ENCODE results near the gene CACNA1C.

The CACNA1C gene

GRCh38 chr12:2052826-2053678 is at the start of gene CACNA1C:
CACNA1C (plus strand) TSS chr12:2052987; CDS start chr12:2053563, 576 bp downstream.
- DNase-seq, result no peak

GRCh38 chr12:2003676-2004112 is 49.1 kb upstream of the CACNA1C start:
- DNase-seq, result no peak

DNA sequence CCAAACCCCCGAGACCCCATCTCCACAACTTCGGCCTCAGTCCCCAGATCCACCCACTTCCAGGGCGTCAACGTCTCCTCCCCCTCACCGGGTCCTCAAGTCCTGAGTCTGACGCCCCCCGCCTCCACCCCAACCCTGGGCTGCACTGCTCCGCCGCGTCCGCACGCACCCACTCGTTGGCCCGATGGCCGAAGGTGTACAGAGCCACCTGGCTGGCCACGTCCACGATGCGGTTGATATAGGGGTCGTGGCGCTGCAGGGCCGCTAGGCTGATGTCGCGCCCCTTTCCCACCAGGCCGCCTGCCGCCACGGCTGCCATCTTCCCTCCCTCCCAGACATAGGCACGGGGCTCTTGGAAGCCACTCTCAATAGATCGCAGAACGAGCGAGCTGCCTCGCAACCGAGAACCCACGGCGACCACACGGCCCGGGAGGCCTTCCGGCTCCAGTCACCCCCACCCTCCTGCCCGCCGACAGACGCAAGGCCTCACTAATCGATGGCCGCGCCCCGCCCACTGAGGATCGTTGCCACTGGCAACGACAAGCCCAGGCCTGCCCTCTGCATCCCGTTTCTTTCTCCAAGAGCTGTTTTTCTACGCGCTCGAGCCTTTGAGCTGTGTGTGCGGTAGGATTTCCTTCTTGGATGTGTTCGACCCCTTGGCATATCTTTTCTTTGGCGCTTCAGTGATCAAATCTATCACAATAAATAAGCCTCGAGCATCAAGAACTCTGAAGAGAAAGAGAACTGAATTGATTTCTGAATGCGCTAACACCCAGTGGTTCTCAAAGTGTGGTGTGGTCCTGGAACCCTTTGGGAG is 48.5 kb upstream of the CACNA1C start, which contains the start of gene DCP1B:
TSS of gene DCP1B (minus strand) at position 345 of the 817 bp plus-strand sequence. CDS start at position 319, 26 bp downstream.
- peak; percentile 88 for DNase-seq

DNA sequence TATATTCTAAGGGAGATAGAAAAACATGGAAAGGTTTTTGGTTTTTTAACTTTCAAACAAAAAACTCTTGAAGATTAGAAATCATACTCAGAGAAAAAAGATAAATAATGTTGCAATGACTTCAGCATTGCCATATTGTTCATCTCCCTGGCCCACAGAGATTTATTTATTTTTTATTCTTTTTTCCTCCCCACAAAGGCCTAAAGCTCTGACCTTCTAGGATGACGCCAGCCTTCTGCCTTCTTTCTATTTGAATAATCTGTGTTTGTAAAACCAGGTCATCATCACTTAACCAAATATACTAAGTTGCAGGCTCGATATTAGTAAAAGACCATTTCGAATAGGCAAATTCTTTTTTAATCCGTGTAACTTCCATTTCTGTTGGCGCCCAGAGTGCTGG is 44.1 kb upstream of the CACNA1C start:
- DNase-seq, result no peak

GRCh38 chr12:2009623-2010022 is 43.2 kb upstream of the CACNA1C start:
- DNase-seq, result no peak

DNA sequence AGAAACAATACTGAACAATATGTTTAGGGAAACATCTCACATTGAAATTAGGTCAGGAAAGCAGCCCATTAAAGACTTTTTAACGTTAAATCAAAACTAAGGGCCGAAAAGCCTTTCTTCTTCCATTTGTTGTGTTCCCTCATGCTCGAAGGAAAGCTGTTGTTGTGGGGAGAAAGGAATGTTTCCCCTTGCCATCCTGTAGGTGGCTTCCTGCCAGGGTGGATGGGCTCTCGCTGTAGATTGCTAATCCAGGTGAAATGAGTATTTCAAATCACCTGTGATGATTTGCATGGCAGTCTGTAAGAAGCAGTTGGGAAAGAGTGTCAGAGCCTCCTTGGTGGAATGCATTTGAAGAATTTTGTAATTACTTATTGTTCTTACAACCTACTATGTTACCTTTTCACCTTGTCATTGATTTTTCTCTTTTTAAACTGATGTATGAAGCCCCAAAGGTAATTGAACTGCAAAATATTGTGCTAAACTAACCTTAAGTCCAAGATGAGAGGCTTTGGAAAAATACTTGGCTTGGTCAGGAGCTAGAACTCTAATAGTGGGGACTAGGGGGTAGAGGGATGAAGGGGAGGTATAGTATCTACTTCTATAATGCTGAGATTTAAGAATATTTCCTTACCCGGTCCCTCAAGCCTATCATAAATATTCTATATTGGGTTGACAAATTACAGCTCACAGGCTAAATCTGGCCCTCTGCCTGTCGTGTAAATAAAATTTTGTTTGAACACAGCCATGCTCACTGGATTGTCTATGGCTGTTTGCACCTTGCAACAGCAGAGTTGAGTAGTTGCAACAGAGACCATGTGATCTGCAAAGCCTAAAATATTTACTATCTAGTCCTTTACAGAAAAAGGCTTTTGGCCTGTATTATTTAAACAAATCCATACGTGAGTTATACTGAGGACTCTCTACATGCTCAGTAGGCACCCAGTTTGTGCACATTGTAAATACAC is 40.9 kb upstream of the CACNA1C start:
- no peak for DNase-seq

DNA sequence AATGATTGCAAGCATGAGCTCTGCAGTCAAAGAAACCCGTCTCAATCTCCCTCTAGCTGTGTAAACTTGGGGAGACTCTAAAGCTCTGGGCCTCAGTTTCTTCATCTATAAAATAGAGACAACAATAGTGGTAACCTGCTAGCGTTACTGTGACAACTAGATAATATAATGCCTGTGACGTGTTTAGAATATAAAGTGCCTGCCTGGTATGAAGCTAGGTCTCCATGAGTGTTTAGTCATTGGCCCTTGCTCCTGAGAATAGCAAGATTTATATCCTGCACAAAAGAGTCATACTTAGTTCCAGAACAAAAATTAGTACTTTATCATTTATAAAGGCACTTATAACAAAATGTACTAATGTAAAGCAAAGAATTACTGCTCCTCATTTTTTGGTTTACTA is 39.7 kb upstream of the CACNA1C start:
- no peak for DNase-seq

- DNase-seq, result no peak
Observed at GRCh38 chr12:2013527-2014223, 39.1 kb upstream of the CACNA1C start.

DNA sequence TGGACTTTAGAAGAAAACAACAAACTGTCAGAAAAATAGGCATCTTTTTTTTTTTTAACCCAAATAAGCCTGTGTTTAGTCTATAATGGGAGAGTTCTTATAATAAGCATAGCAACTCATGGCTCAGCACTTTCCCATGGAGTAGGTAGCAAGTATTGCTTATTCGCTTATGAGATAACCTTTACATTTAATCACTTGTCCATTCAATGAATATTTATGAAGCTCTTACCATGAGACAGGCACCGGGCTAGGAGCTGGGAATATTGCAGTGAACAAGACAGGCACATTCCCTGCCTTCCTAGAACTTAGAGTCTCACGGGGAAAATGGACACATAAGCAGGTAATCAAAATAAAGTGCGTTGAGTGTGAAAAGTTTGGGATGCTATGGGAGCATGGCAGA is 38.6 kb upstream of the CACNA1C start:
- DNase-seq, result no peak

GRCh38 chr12:2016862-2017545 is 35.8 kb upstream of the CACNA1C start:
- DNase-seq, result no peak

DNA sequence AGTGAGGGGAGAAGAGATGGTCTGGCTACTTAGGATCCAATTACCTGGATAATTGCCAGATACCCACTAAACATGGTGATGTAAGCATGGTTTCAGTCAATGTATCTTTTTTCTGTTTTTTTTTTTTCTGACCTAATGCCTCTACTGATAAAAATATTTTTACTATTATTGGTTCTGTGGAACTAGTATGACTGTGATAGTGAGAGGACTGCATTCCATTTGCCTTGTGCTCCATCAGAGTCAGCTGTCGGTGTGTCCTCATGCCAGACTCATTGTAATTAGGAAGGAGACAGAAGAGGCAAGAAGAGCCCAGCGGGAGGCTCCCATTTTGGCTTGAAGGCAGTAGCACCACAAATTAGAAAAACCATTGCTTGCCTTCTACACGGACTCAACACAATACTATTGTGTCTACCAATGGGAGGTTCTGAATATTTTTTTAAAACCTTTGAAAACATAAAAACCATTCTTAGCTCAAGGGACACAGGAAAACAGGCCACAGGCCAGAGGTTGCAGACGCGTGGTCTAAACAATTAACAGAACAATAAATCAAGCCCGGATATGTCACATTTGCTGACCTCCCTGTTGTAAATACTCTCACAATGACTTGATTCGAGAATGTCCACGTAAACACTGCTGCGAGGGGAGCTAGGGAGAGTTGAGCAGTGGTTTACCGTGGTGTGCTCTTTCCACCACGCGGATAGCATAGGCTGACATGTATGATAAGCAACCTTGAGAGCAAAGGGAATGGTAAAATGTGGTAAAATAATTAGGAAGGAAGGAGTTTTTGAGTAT is 35.0 kb upstream of the CACNA1C start:
- no peak for DNase-seq

DNA sequence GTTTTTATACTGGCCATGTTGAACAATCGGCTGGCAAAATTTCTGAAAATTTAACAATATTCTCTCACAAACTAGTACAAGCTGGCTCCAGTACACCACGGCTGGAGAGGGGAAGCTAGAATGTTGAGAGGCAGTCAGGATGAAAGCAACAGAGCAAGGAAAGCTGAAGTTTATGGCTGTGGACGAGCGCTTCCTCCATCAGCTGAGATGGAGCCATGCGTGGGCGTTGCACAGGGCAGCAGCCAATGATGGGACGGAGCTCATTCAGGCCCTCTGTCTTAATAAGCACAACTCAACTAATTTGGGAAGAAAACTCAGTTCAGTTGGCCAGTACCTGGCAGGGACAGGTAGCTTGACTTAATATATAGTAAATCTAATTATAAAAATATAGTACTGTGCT is 34.4 kb upstream of the CACNA1C start:
- DNase-seq, result no peak

- DNase-seq, result no peak
Observed at GRCh38 chr12:2019126-2019525, 33.7 kb upstream of the CACNA1C start.

- no peak for DNase-seq
Observed at GRCh38 chr12:2020511-2020910, 32.3 kb upstream of the CACNA1C start.

DNA sequence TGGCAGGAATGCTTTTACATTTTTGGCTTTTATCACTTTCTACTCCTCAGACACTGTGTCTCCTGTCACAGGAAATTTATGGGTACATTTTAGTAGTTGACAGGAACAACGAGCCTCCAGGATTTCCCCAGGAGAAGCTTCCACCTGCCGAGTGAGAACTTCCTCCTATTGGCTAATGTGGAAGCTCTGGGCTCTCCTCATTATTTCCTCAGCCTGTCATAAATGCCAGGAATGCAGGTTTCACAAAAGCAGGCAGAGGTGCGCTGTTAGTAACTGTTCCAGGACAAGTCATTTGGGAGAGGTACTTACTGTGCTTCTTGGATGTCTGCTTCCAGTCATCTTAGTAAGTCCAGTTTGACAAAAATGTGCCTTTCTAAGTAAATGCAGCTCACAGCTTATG is 29.4 kb upstream of the CACNA1C start:
- DNase-seq, result no peak

- DNase-seq, result no peak
Observed at GRCh38 chr12:2027351-2027750, 25.4 kb upstream of the CACNA1C start.

GRCh38 chr12:2029851-2030250 is 22.9 kb upstream of the CACNA1C start:
- no peak for DNase-seq

DNA sequence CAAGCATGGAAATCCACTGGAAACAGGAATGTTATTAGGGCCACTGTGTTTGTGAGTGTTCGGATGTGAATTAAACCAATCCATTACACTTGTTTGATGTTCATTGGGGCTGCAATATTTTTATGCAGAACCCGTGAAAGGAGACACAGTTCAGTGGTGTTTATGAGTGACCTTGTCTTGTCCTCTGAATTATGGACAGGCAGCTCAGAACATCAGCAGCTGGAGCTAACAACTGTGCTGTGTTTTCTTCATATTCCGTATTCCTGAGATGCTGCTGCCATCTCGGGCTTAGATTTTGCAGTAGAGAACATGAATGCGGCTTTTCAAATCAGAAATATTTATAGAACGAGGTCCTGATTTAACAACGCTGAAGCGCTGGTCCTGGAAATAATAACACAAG is 20.3 kb upstream of the CACNA1C start:
- DNase-seq, result no peak

DNA sequence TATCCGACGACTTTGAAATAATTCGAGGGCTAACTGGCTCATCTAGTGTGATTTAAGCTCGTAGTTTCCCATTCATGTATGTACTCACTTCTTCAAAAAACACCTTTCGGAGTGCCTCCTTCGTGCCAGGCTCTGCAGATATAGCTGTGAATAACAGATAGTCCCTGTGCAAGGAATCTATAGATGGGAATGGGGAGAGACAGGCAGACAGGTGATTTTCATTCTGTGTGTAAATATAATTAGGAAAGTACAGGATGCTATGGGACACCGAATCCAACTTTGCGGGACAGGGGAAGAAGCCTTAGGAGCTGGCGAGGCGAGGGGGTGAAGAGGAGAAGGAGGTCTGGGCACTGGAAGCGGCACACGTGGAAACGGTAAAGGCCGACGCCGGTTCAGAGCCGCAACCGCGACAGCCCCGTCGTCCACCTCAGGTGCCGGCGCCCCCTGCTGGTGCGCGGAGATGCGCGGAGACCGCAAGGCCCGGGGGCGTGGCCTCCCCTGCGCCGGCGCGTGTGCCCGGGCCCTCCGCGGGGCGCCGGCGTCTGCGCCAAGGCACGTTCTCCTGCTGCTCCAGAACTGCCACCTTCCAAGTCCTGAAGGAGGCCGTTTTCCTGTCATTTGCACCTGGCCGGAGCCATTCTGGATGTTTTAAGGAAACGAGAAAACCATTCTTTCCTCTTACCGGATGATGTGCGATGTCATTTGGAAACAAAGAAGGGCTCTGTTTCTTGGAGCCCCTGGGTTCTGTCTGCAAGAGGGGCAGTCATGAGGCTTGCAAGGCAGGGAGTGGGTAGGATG is 18.0 kb upstream of the CACNA1C start:
- DNase-seq, result peak; percentile 82

Measured in activated T-cell treated with anti-CD3 and anti-CD28 coated beads for 4 hours (primary cell).